Type B pancreatic cell (in vitro differentiated cells): ENCODE data around the gene DMTF1. TPM values are rescaled to one million over a fixed set of nuclear protein-coding genes. Genes with fewer than 3 reads are reported as not detected.
"Not testable (repeated sequence)": the region's sequence is repeated elsewhere in the genome, so short reads cannot be mapped to it uniquely, and the experiment has no call there.

Experiments used
- DNase-seq: peaks from one replicate; pipeline ENCODE4 v3.0.0; 2021; ENCODE audit warnings: mixed read lengths; ENCODE audit not compliant: unreplicated experiment; ENCODE audit errors: extremely low spot score
- H3K27ac Mint-ChIP-seq: 2 replicates; pipeline ENCODE4 v1.8.0; 2021; ENCODE audit warnings: mild to moderate bottlenecking, mixed read lengths
- H3K27me3 Mint-ChIP-seq: 2 replicates; pipeline ENCODE4 v1.8.0; 2021; ENCODE audit warnings: mixed read lengths
- H3K36me3 Mint-ChIP-seq: 2 replicates; pipeline ENCODE4 v1.8.0; 2021; ENCODE audit warnings: mixed read lengths
- H3K4me1 Mint-ChIP-seq: one replicate; pipeline ENCODE4 v1.8.0; 2021; ENCODE audit warnings: mixed read lengths; ENCODE audit not compliant: unreplicated experiment
- H3K4me3 Mint-ChIP-seq: 2 replicates; pipeline ENCODE4 v1.8.0; 2021; ENCODE audit warnings: mild to moderate bottlenecking, mixed read lengths
- H3K9me3 Mint-ChIP-seq: 2 replicates; pipeline ENCODE4 v1.8.0; 2021; ENCODE audit warnings: mixed read lengths
- CTCF ChIP-seq: fragments of 200-600 bp; sonication (generic); conservative IDR thresholded peaks from 2 replicates; pipeline ENCODE4 v1.5.0; 2021; ENCODE audit warnings: antibody characterized with exemption, mild to moderate bottlenecking
- total RNA-seq: library from RNA; stranded (reverse); gene quantifications from 2 replicates; pipeline ENCODE4 v1.2.1, GENCODE V29; 2021; ENCODE audit warnings: low replicate concordance

DMTF1 gene
- total RNA-seq, 1 donor from 2014 or later: 103 TPM

GRCh38 chr7:87199700-87200450, 47.6 kb downstream of the DMTF1 start:
- no peak for DNase-seq
- Mint-ChIP-seq H3K36me3 (peaks cover 57% of the 10 kb centered on the region), H3K9me3 (peaks cover 13% of the 10 kb centered on the region), H3K27ac (no peak overlapping the region), H3K4me3 (no peak overlapping the region), H3K4me1 (no peaks in the 10 kb centered on the region), H3K27me3 (no peaks in the 10 kb centered on the region)
- TF ChIP-seq CTCF: no peak

- no peak for TF ChIP-seq CTCF
- Mint-ChIP-seq H3K4me3 (no peak overlapping the region), H3K4me1 (no peaks in the 10 kb centered on the region), H3K27me3 (no peaks in the 10 kb centered on the region), H3K27ac (no peak overlapping the region), H3K9me3 (peaks cover 22% of the 10 kb centered on the region), H3K36me3 (peaks cover 61% of the 10 kb centered on the region)
- no peak for DNase-seq
Measured at GRCh38 chr7:87202208-87202607, 50.0 kb downstream of the DMTF1 start.

- H3K27me3 Mint-ChIP-seq: no peaks in the 10 kb centered on the region
- TF ChIP-seq CTCF: no peak
- H3K36me3 Mint-ChIP-seq: peaks cover 63% of the 10 kb centered on the region
- no peak overlapping the region for H3K27ac Mint-ChIP-seq
- peaks cover 22% of the 10 kb centered on the region for H3K9me3 Mint-ChIP-seq
- H3K4me1 Mint-ChIP-seq: no peaks in the 10 kb centered on the region
- no peak overlapping the region for H3K4me3 Mint-ChIP-seq
- DNase-seq: no peak
Measured at GRCh38 chr7:87202705-87203104, 50.5 kb downstream of the DMTF1 start.

- DNase-seq, H3K27me3 Mint-ChIP-seq, H3K27ac Mint-ChIP-seq, H3K4me3 Mint-ChIP-seq, H3K4me1 Mint-ChIP-seq: not testable (repeated sequence)
- Mint-ChIP-seq H3K36me3 (peaks cover 65% of the 10 kb centered on the region), H3K9me3 (peaks cover 22% of the 10 kb centered on the region)
Measured at GRCh38 chr7:87203929-87204328, 51.7 kb downstream of the DMTF1 start.

- peaks cover 63% of the 10 kb centered on the region for H3K36me3 Mint-ChIP-seq
- TF ChIP-seq CTCF: no peak
Measured at GRCh38 chr7:87204933-87205332, 52.7 kb downstream of the DMTF1 start.

GRCh38 chr7:87205701-87206100, 53.4 kb downstream of the DMTF1 start:
- H3K4me1 Mint-ChIP-seq, H3K27ac Mint-ChIP-seq, DNase-seq, H3K4me3 Mint-ChIP-seq, H3K27me3 Mint-ChIP-seq: not testable (repeated sequence)
- peaks cover 61% of the 10 kb centered on the region for H3K36me3 Mint-ChIP-seq
- peaks cover 22% of the 10 kb centered on the region for H3K9me3 Mint-ChIP-seq

More at GRCh38 chr7:87204933-87205332, 52.7 kb downstream of the DMTF1 start:
- Mint-ChIP-seq H3K27me3 (no peaks in the 10 kb centered on the region), H3K4me1 (no peaks in the 10 kb centered on the region), H3K27ac (no peak overlapping the region), H3K9me3 (peaks cover 22% of the 10 kb centered on the region), H3K4me3 (no peak overlapping the region)
- DNase-seq: no peak
